HEK293T (cell line): Measurements from ENCODE around the gene AKAP6.

ENCODE experiments used
- CTCF ChIA-PET: fragments of 350-600 bp; formaldehyde crosslinking; extraction: SDS; loops from one replicate; lab custom pipeline; 2021; ENCODE audit warnings: antibody characterized with exemption, inconsistent platforms; lab: Yijun Ruan, JAX
- POLR2A ChIA-PET: fragments of 350-600 bp; formaldehyde crosslinking; extraction: SDS; loops from one replicate; lab custom pipeline; 2020; ENCODE audit warnings: antibody characterized with exemption, inconsistent platforms; lab: Yijun Ruan, JAX
- DNase-seq: peaks from one replicate; pipeline ENCODE4 v3.0.0; 2012; ENCODE audit warnings: mixed read lengths; ENCODE audit errors: extremely low spot score
- ARNT ChIP-seq: fragments of 450-650 bp; IDR thresholded peaks from 2 replicates; pipeline ENCODE4 v1.6.1; 2017; ENCODE audit warnings: mild to moderate bottlenecking
- BHLHE40 ChIP-seq: fragments of 450-650 bp; IDR thresholded peaks from 2 replicates; pipeline ENCODE4 v1.6.1; 2016; ENCODE audit warnings: mild to moderate bottlenecking, moderate library complexity, borderline replicate concordance
- CTBP1 ChIP-seq: fragments of 450-650 bp; IDR thresholded peaks from 2 replicates; pipeline ENCODE4 v1.6.1; 2016; ENCODE audit warnings: borderline replicate concordance
- ELF4 ChIP-seq: fragments of 450-650 bp; IDR thresholded peaks from 2 replicates; pipeline ENCODE4 v1.6.1; 2017; ENCODE audit warnings: antibody characterized with exemption
- FOXA1 ChIP-seq: fragments of 450-650 bp; IDR thresholded peaks from 2 replicates; pipeline ENCODE4 v1.6.1; 2016; ENCODE audit warnings: mild to moderate bottlenecking
- FOXK2 ChIP-seq: fragments of 450-650 bp; IDR thresholded peaks from 2 replicates; pipeline ENCODE4 v1.6.1; 2016; ENCODE audit warnings: mild to moderate bottlenecking
- FOXM1 ChIP-seq: fragments of 450-650 bp; IDR thresholded peaks from 2 replicates; pipeline ENCODE4 v1.6.1; 2017; ENCODE audit warnings: mild to moderate bottlenecking, borderline replicate concordance
- HDGF ChIP-seq: fragments of 450-650 bp; IDR thresholded peaks from 2 replicates; pipeline ENCODE4 v1.6.1; 2017; ENCODE audit warnings: antibody characterized with exemption, borderline replicate concordance
- L3MBTL2 ChIP-seq: fragments of 450-650 bp; conservative IDR thresholded peaks from 2 replicates; pipeline ENCODE4 v1.6.1; 2016; ENCODE audit warnings: mild to moderate bottlenecking
- LEF1 ChIP-seq: fragments of 450-650 bp; IDR thresholded peaks from 2 replicates; pipeline ENCODE4 v1.6.1; 2017; ENCODE audit warnings: mild to moderate bottlenecking, borderline replicate concordance
- NFRKB ChIP-seq: fragments of 450-650 bp; IDR thresholded peaks from 2 replicates; pipeline ENCODE4 v1.6.1; 2016; ENCODE audit warnings: mild to moderate bottlenecking, moderate library complexity
- PKNOX1 ChIP-seq: fragments of 450-650 bp; IDR thresholded peaks from 2 replicates; pipeline ENCODE4 v1.6.1; 2016
- SP1 ChIP-seq: fragments of 450-650 bp; IDR thresholded peaks from 2 replicates; pipeline ENCODE4 v1.6.1; 2017
- SUZ12 ChIP-seq: fragments of 450-650 bp; IDR thresholded peaks from 2 replicates; pipeline ENCODE4 v1.6.1; 2016; ENCODE audit warnings: mild to moderate bottlenecking
- TARDBP ChIP-seq: fragments of 450-650 bp; IDR thresholded peaks from 2 replicates; pipeline ENCODE4 v1.6.1; 2016
- ZNF384 ChIP-seq: fragments of 450-650 bp; IDR thresholded peaks from 2 replicates; pipeline ENCODE4 v1.6.1; 2016

AKAP6 gene

GRCh38 chr14:32697114-32697513 lies 368.0 kb downstream of the AKAP6 start:
- TF ChIP-seq ZNF384 (no peak), FOXA1 (no peak), NFRKB (no peak), FOXK2 (no peak), ELF4 (no peak)
- ChIA-PET CTCF (no interaction called here), POLR2A (no interaction called here)

GRCh38 chr14:32697704-32698103 lies 368.6 kb downstream of the AKAP6 start:
- POLR2A ChIA-PET, result no interaction called here
- CTCF ChIA-PET, result no interaction called here
- no peak for TF ChIP-seq ARNT
- DNase-seq, result no peak

More at GRCh38 chr14:32697114-32697513, 368.0 kb downstream of the AKAP6 start:
- no peak for DNase-seq

- ChIA-PET CTCF (no interaction called here), POLR2A (no interaction called here)
- TF ChIP-seq CTBP1 (no peak), LEF1 (no peak), L3MBTL2 (no peak), ELF4 (no peak), SP1 (no peak), PKNOX1 (no peak), SUZ12 (no peak), TARDBP (no peak), ZNF384 (no peak), HDGF (no peak), NFRKB (no peak), ARNT (no peak), FOXA1 (no peak), FOXM1 (no peak), FOXK2 (no peak), BHLHE40 (no peak)
- no peak for DNase-seq
These were observed 369.7 kb downstream of the AKAP6 start for GRCh38 chr14:32698831-32699230.

- ChIA-PET POLR2A (no interaction called here), CTCF (interaction anchor here (0.6 kb wide), 1 partner anchor 1542 kb away, joined by 3 read pairs; no protein-coding TSS in a partner anchor)
- no peak for TF ChIP-seq BHLHE40
- TF ChIP-seq FOXA1, result no peak
- no peak for TF ChIP-seq SP1
- TF ChIP-seq FOXK2, result no peak
- TF ChIP-seq ELF4, result no peak
- TF ChIP-seq HDGF, result no peak
- TF ChIP-seq ARNT, result no peak
- no peak for TF ChIP-seq LEF1
- TF ChIP-seq PKNOX1, result no peak
- no peak for TF ChIP-seq FOXM1
- TF ChIP-seq NFRKB, result no peak
- TF ChIP-seq CTBP1, result no peak
These were observed 372.4 kb downstream of the AKAP6 start for GRCh38 chr14:32701475-32701874.

GRCh38 chr14:32702088-32702487 lies 373.0 kb downstream of the AKAP6 start:
- TF ChIP-seq SUZ12, result no peak
- no peak for TF ChIP-seq ZNF384
- no peak for TF ChIP-seq PKNOX1
- TF ChIP-seq CTBP1, result no peak
- TF ChIP-seq HDGF, result no peak
- TF ChIP-seq ARNT, result no peak
- no peak for TF ChIP-seq FOXK2
- no peak for TF ChIP-seq NFRKB
- TF ChIP-seq FOXM1, result no peak
- no peak for TF ChIP-seq TARDBP
- TF ChIP-seq FOXA1, result no peak
- no peak for TF ChIP-seq BHLHE40
- TF ChIP-seq L3MBTL2, result no peak
- TF ChIP-seq ELF4, result no peak
- no peak for TF ChIP-seq LEF1
- TF ChIP-seq SP1, result no peak
- ChIA-PET CTCF (interaction anchor here (0.6 kb wide), 1 partner anchor 1542 kb away, joined by 3 read pairs; no protein-coding TSS in a partner anchor), POLR2A (no interaction called here)

More at GRCh38 chr14:32701475-32701874, 372.4 kb downstream of the AKAP6 start:
- no peak for DNase-seq

GRCh38 chr14:32702562-32702961 lies 373.5 kb downstream of the AKAP6 start:
- ChIA-PET CTCF (no interaction called here), POLR2A (no interaction called here)
- TF ChIP-seq BHLHE40 (no peak), SP1 (no peak), FOXA1 (no peak), FOXK2 (no peak), LEF1 (no peak), NFRKB (no peak), L3MBTL2 (no peak), PKNOX1 (no peak), FOXM1 (no peak), ELF4 (no peak), CTBP1 (no peak), TARDBP (no peak), ARNT (no peak), ZNF384 (no peak), SUZ12 (no peak), HDGF (no peak)
- DNase-seq, result no peak

More at GRCh38 chr14:32702088-32702487, 373.0 kb downstream of the AKAP6 start:
- no peak for DNase-seq
